ENCODE measurements around the gene CSF3.
"Not testable (repeated sequence)": the region's sequence is repeated elsewhere in the genome, so short reads cannot be mapped to it uniquely, and the experiment has no call there.

The CSF3 gene

DNA sequence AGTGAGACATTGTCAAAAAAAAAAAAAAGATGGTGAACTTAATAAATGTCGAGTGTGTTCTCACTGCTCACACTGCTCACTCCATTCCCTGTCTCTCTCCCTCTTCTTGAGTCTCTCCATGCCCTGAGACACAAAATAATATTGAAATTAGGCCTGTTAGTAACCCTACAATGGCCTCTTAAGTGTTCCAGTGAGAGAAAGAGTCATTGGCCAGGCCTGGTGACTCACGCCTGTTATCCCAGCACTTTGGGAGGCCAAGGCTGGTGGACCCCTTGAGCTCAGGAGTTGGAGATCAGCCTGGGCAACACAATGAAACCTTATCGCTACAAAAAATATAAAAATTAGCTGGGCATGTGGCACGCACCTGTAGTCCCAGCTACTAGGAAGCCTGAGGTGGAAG lies 16.2 kb upstream of the CSF3 start:
- no peak for DNase-seq

DNA sequence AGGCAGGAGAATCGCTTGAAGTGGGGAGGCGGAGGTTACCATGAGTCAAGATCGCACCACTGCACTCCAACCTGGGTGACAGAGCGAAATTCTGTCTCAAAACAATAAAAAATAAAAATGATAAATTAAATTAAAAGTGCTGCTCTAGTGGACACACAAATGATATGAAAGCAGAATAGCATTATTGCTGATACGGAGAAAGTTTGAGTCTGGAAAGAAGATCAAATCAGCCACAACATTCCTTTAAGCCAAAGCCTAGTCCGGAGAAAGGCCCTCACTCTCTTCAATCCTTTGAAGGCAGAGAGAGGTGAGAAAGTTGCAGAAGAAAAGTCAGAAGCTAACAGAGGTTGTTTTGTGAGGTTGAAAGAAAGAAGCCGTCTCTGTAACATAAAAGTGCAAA lies 15.1 kb upstream of the CSF3 start:
- DNase-seq = no peak

DNA sequence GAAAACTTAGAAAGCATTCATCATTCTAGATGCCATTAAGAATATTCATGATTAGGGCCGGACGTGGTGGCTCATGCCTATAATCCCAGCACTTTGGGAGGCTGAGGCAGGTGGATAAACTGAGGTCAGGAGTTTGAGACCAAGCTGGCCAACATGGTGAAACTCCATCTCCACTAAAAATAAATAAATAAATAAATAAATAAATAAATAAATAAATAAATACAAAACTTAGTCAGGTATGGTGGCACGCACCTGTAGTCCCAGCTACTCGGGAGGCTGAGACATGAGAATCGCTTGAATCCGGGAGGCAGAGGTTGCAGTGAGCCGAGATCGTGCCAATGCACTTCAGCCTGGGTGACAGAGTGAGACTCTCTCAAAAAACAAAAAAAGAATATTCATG lies 13.9 kb upstream of the CSF3 start:
- DNase-seq = not testable (repeated sequence)

DNA sequence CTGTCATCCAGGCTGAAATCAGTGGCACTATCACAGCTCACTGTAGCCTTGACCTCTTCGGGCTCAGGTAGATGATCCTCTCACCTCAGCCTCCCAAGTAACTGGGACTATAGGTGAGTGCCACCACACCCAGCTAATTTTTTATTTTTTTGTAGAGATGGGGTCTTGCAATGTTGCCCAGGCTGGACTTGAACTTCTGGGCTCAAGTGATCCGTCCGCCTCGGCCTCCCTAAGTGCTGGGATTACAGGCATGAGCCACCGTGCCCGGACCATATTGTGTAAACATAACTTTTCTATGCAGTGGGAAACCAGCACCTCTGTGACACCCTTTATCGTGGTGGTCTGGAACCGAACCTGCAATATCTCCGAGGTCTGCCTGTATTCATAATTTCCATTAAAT lies 11.2 kb upstream of the CSF3 start:
- DNase-seq = no peak

DNA sequence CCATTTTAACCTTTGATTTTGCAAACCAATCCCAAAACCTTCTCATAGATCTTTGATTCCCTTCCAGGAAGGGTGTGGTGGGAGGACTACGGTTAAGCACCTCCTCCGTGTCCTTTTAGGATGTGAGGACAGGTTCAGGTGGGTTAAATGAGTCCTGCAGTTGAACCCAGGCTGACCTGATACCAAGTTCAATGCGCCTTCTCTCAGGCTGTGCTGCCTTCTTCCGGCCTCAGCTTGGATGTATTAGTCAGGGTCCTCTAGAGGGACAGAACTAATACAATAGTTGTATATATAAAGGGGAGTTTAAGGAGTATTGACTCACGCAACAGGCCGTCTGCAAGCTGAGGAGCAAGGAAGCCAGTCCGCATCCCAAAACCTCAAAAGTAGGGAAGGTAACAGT lies 10.5 kb upstream of the CSF3 start:
- DNase-seq = no peak

DNA sequence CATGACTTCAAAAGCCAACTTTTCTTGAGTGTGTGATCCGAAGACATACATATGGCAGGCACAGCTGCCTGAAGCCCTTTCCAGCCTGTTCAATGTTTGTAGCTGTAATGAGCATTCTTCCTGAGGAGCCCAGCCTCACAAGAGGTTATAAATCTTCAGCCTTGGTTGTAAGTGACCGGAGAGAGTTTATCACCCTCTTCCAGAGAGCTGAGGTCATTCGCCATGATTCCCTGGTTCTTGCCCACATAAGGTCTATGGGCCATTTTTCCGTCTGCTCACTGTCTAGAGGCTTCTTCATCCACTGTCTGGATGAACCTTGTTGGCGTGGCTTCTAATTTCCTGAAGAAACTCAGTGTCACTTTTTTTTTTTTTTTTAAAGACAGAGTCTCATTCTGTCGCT lies 9.7 kb upstream of the CSF3 start:
- DNase-seq = no peak

DNA sequence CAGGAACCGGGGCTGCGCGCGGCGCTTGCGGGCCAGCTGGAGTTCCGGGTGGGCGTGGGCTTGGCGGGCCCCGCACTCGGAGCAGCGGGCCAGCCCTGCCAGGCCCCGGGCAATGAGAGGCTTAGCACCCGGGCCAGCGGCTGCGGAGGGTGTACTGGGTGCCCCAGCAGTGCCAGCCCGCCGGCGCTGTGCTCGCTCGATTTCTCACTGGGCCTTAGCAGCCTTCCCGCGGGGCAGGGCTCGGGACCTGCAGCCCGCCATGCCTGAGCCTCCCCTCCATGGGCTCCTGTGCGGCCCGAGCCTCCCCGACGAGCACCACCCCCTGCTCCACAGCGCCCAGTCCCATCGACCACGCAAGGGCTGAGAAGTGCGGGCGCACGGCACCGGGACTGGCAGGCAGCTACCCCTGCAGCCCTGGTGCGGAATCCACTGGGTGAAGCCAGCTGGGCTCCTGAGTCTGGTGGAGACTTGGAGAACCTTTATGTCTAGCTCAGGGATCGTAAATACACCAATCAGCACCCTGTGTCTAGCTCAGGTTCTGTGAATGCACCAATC lies 4.2 kb upstream of the CSF3 start:
- not testable (repeated sequence) for DNase-seq

DNA sequence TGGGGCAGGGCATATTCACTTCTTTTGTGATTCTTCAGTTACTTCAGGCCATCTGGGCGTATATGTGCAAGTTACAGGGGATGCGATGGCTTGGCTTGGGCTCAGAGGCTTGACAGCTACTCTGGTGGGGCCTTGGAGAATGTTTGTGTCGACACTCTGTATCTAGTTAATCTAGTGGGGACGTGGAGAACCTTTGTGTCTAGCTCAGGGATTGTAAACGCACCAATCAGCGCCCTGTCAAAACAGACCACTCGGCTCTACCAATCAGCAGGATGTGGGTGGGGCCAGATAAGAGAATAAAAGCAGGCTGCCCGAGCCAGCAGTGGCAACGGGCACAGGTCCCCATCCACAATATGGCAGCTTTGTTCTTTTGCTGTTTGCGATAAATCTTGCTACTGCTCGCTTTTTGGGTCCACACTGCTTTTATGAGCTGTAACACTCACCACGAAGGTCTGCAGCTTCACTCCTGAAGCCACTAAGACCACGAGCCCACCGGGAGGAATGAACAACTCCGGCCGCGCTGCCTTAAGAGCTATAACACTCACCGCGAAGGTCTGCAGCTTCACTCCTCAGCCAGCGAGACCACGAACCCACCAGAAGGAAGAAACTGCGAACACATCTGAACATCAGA lies 3.1 kb upstream of the CSF3 start:
- not testable (repeated sequence) for DNase-seq

DNA sequence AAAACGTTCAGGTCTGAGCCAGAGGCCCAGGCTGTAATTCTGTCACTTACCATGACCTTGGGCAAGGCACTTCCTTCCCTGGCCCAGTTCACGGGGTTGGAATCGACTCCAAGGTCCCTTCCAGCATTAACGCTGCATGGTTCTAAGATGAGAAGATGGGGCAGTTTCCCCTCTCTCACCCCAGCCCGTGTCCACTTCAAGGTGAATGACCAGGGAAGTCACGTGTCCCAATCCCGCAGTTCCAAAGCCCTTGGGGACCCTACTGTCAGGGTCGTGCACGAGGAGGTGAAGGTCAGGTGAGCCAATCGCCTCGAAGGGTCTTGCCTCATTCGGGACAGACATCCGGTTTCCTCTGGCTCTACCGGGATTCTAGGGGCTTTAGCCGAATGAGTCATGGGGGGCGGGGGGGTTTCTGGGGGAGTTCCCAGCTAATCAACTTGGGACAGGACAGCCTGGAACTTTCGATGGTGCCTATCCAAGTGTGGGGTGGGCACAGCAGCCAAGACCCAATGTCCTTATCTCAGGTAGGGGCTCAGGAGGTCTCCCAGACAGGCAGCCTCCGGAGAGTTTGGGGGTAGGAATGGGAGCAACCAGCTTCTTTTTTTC lies 762 bp upstream of the CSF3 start:
- DNase-seq = no peak

DNA sequence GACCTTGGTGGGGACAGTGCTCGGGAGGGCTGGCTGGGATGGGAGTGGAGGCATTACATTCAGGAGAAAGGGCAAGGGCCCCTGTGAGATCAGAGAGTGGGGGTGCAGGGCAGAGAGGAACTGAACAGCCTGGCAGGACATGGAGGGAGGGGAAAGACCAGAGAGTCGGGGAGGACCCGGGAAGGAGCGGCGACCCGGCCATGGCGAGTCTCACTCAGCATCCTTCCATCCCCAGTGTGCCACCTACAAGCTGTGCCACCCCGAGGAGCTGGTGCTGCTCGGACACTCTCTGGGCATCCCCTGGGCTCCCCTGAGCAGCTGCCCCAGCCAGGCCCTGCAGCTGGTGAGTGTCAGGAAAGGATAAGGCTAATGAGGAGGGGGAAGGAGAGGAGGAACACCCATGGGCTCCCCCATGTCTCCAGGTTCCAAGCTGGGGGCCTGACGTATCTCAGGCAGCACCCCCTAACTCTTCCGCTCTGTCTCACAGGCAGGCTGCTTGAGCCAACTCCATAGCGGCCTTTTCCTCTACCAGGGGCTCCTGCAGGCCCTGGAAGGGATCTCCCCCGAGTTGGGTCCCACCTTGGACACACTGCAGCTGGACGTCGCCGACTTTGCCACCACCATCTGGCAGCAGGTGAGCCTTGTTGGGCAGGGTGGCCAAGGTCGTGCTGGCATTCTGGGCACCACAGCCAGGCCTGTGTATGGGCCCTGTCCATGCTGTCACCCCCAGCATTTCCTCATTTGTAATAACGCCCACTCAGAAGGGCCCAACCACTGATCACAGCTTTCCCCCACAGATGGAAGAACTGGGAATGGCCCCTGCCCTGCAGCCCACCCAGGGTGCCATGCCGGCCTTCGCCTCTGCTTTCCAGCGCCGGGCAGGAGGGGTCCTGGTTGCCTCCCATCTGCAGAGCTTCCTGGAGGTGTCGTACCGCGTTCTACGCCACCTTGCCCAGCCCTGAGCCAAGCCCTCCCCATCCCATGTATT lies 1.1 kb downstream of the CSF3 start:
- DNase-seq = no peak

DNA sequence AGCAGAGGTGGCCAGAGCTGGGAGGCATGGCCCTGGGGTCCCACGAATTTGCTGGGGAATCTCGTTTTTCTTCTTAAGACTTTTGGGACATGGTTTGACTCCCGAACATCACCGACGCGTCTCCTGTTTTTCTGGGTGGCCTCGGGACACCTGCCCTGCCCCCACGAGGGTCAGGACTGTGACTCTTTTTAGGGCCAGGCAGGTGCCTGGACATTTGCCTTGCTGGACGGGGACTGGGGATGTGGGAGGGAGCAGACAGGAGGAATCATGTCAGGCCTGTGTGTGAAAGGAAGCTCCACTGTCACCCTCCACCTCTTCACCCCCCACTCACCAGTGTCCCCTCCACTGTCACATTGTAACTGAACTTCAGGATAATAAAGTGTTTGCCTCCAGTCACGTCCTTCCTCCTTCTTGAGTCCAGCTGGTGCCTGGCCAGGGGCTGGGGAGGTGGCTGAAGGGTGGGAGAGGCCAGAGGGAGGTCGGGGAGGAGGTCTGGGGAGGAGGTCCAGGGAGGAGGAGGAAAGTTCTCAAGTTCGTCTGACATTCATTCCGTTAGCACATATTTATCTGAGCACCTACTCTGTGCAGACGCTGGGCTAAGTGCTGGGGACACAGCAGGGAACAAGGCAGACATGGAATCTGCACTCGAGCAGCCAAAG lies 2.3 kb downstream of the CSF3 start:
- DNase-seq = no peak

DNA sequence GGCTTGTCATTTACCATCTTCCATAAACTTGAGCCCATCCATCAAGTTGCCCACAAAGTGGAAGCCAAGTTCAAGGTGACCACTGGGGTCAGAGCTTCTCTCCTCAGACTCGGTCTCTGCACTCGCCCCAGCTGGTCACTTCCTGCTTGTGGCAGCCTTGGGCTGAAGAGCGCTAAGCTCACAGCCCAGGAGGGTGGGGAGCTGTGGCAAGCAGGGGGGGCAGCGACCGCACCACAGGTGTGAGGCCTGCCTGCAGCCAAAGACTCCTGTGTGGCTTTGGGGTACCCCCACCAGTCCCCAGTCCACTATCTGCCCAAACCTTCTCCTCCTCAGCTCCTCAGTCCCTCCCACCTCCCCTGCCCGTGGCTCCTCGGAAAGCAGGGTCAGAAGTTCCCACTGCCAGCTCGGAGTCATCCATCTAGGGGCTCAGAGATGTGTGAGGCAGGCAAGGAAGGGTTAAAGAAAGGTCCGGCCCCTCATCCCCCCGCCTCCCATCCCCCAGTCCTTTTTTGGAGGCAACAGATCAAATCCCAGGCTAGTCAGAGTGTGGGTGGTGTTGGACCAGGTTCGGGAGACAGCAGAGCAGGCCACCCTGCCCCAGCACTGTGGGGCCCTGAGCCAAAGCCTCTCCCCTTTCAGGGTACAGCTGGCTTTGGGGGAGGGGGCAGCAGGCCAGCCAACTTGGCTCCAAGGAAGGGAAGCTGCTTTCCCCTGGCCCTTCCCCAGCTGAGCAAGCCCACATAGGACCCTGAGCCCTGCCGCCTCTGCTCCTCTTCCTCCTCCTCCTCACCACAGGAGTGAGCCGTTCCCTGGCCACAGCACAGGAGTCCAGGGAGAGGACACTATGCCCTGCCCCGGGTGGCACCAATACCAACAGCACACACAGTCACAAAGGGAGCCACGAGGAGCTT lies 3.2 kb downstream of the CSF3 start:
- no peak for DNase-seq

DNA sequence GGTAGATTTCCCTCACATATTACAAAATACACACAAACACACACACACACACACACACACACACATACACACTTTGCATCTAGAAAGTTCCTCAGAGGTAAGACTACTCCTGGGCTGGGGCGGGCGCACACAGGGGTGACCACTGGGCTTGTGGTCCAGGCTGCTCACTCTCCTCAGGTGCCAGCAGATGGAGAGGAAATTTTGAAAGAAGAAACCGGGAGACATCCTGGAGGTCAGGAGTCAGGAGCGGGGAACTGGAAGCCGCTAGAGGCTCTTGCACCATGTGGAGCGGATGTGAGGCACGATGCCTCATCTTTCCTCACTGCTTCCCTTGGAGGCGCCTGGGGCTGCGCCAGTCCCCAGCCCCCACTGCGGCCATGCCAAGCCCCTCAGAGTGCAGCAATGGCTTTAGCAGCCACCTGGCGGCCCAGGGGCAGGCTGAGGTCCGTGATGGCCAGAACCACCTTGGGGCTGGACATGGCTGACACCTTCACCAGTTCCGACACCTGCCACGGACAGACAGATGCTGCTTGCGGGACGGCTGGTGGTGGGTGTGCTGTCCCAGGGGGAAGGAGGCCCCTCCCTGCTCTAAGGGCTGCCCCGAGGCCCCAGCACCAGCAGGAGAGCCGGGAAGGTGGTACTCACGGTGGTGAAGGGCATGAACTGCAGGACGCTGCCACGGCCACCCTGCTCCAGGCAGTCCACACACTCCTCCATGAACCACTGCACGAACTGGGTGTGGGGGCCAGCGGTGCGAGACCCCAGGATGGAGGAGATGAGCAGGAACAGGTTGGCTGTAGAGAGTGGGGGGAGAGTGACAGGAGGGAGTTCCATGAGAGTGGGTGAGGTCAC lies 4.1 kb downstream of the CSF3 start:
- no peak for DNase-seq

DNA sequence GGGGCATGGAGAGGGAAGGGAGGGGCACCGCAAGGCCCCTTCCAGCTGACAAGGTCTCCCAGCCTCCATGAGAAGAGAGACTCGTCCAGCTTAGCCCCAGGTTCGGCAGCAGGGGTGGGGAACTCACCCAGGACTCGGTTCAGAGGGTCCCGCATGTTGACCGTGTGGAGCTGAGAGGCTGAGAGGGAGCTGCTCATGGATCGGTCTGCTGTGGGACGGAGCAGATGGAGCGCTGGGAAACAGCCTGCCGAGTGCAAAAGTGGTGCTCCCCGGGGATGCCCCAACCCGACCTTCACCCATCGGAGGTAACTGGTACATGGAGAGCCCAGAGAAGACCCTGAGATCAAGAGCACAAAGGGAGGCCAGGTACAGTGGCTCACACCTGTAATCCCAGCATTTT lies 4.9 kb downstream of the CSF3 start:
- no peak for DNase-seq

DNA sequence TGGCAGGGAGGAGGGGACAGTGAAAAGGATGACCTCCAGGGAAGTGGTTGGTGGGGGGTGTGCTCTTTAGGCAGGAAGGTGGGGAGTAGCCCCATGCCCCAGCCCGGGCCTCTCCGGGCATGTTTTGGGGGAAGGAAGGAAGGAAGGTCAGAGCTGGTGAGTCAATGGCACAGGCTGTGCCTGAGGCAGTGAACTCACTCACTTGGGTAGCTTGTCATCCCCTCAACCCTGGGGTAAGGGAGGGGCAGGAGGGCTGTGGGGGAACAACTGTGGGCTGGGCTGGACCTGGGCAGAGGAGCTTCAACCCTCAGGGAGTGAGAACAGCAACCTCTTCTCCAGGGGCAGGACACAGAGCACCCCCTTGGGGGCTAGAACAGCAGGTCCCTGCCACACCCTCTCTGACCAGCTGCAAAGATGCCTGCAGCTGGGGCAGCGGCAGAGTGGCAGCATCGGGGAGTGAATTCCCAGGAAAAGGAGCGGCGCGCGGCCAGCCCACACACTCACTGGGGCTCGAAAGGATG lies 6.3 kb downstream of the CSF3 start:
- no peak for DNase-seq

DNA sequence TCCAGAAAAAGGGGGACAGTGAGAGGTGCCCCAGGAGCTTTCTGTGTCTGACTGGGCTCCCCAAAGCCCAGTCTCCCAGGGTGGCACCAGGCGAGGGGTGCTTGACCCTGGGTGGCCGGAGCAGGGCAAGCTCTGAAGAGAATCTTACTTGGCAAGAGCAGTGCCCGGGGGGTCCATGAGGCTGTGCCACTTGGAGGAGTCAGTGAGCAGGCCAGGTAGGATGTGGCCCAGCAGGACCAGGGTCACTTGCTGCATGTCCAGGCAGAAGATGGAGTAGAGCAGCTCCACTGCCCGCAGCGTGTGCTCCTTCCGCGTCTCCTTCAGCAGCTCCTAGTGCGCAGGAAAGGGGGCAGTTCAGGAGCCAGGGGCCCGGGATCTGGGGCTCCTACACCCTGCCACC lies 7.3 kb downstream of the CSF3 start:
- no peak for DNase-seq

DNA sequence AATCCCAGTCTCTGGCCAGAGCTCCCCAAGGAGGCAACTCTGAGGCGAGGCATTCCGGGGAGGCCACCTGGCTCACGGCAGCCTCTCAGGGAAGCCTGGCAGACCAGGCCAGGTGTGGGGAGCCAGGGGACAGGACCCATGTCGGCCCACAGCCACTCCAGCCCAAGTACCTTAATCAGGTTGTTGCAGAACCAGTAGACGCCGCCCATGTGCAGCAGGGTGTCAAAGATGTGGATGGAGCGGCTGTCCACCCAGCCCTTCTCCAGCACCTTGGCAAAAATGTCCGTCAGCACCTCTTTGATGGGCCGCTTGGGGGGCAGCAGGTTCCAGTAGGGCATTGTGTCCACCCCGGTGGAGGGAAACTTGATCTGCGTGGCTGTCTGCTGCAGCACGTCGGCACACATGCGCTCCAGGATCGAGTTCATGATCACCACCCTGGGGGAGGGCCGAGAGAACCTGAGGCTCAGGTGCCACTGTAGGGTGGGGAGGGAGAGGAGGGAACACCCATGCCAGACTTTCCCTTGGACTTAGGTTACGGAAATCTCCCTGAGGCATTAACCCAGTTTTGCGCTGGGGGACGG lies 7.8 kb downstream of the CSF3 start:
- DNase-seq = no peak

DNA sequence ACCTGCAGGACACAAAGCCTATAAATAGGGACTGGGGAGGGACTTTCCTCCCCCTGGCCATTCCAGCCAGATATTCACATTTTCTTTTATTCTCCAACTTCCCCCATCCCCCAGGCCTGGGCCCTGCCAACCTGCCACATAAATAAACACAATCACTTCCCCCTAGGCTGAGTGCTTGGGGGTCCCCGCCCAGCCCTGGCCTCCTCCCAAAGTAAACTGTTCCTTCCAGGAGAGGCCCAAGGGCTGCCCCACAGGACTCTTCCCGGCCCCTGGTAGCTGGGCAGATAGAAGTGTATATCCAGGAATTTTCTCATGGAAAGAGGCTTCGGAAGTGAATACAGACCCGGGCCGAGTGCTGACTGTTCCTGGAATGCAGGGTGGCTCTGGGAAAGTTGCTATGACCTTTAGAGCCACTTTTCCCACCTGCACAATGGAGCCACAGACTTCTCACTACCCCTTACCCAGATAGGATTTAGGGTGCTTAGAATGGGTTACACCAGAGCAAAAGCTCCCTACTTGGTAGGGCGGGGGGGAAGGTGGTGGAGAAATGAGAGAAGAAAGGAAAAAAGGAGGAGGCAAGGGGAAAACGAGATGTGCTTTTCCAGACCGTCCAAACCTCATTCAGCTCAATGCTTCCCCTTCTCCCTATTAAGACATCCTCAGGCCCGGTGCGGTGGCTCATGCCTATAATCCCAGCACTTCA lies 8.5 kb downstream of the CSF3 start:
- no peak for DNase-seq

DNA sequence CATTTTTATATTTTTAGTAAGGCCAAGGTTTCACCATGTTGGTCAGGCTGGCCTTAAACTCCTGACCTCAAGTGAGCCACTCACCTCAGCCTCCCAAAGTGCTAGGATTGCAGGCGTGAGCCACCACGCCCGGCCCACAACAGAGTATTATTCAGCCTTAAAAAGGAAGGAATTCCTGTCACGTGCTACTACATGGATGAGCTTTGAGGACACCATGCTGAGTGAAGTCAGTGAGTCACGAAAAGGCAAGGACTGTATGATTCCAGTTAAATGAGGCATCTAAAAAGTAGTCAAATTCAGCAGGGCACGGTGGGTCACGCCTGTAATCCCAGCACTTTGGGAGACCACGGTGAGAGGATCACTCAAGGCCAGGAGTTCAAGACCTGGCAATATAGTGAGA lies 9.7 kb downstream of the CSF3 start:
- DNase-seq = no peak

DNA sequence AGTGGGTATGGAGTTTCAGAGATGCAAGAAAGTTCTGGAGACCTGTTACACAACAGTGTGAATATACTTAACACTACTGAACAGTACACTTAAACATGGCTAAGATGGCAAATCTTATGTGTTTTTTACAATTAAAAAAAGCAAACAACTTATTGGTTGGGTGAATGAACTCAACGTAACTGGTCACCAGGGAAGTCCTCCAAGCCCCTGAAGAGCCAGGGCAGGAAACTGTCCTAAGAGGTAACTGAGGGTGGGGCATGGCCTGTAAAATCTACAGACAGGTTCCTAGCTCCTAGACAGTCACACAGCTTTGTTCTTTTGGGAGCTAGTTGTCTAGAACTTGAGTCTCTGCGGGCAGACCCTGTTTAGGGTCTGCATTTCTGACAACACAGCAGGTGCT lies 10.3 kb downstream of the CSF3 start:
- DNase-seq = no peak
